CD14-positive monocyte (primary cell): Measurements from ENCODE around the gene KCTD21. TPM values are rescaled to one million over a fixed set of nuclear protein-coding genes. Genes with fewer than 3 reads are reported as not detected.
A peak's percentile ranks its signal among the peaks of the same experiment; 100 is the strongest.
"Not testable (repeated sequence)": the region's sequence is repeated elsewhere in the genome, so short reads cannot be mapped to it uniquely, and the experiment has no call there.

Source experiments
- DNase-seq, 3 donors: peaks; one replicate each; pipeline ENCODE4 v3.0.0-alpha.2; 2011 to 2022
- H2AFZ ChIP-seq: 2 replicates; pipeline ENCODE4 v1.6.0; 2012; ENCODE audit warnings: mild to moderate bottlenecking, low read depth, low read length, inconsistent platforms; ENCODE audit not compliant: insufficient read depth, poor library complexity, severe bottlenecking
- H3K27ac ChIP-seq, 2 donors: 1 replicate in 1 of 2; 2 replicates in 1 of 2; pipeline ENCODE4 v1.5.1; 2012 to 2013; ENCODE audit warnings: low read length in 2 of 2, control low read depth in 1 of 2, inconsistent platforms in 1 of 2, low read depth in 1 of 2, mild to moderate bottlenecking in 1 of 2
- H3K27me3 ChIP-seq, 2 donors: one replicate each; pipeline versions ENCODE4 v1.6.0 to v1.6.1; 2011 to 2013; ENCODE audit warnings: low read length in 2 of 2; ENCODE audit not compliant: control insufficient read depth in 2 of 2, insufficient read depth in 2 of 2
- H3K36me3 ChIP-seq, 2 donors: replicated peaks in 1 of 2; 1 replicate in 1 of 2; 2 replicates in 1 of 2; pipeline versions ENCODE4 v1.5.1 to v1.6.1; 2012 to 2013; ENCODE audit warnings: low read length in 2 of 2, control low read depth in 1 of 2, inconsistent platforms in 1 of 2, mild to moderate bottlenecking in 1 of 2; ENCODE audit not compliant: insufficient read depth in 2 of 2, control insufficient read depth in 1 of 2
- H3K4me1 ChIP-seq, 2 donors: 1 replicate in 1 of 2; 2 replicates in 1 of 2; pipeline versions ENCODE4 v1.5.1 to v1.6.1; 2012 to 2013; ENCODE audit warnings: low read length in 2 of 2, control low read depth in 1 of 2, inconsistent platforms in 1 of 2, mild to moderate bottlenecking in 1 of 2, moderate library complexity in 1 of 2; ENCODE audit not compliant: insufficient read depth in 2 of 2, control insufficient read depth in 1 of 2
- H3K4me2 ChIP-seq: replicated peaks from 2 replicates; pipeline ENCODE3; 2012; ENCODE audit warnings: low read length, moderate library complexity, mild to moderate bottlenecking; ENCODE audit not compliant: poor library complexity, severe bottlenecking; ENCODE audit errors: extremely low read depth
- H3K4me3 ChIP-seq, 3 experiments: fragments of 200-600 bp in 1 of 3; sonication (generic) in 1 of 3; replicated peaks in 1 of 3; 1 replicate in 2 of 3; 2 replicates in 1 of 3; pipeline ENCODE4 v1.5.1; 2011 to 2013; ENCODE audit warnings: low read length in 3 of 3, mild to moderate bottlenecking in 3 of 3, control low read depth in 2 of 3, low read depth in 2 of 3, inconsistent platforms in 1 of 3, moderate library complexity in 1 of 3
- H3K79me2 ChIP-seq: 2 replicates; pipeline ENCODE4 v1.6.0; 2012; ENCODE audit warnings: mild to moderate bottlenecking, control low read depth, inconsistent platforms, low read length, moderate library complexity; ENCODE audit not compliant: insufficient read depth
- H3K9ac ChIP-seq: 2 replicates; pipeline ENCODE4 v1.6.0; 2017; ENCODE audit warnings: low read length, mild to moderate bottlenecking; ENCODE audit not compliant: insufficient read depth, poor library complexity, severe bottlenecking
- H3K9me3 ChIP-seq, 2 donors: replicated peaks in 1 of 2; 1 replicate in 1 of 2; 2 replicates in 1 of 2; pipeline versions ENCODE4 v1.5.1 to v1.6.1; 2012 to 2013; ENCODE audit warnings: low read length in 2 of 2, control low read depth in 1 of 2; ENCODE audit not compliant: control insufficient read depth in 1 of 2, insufficient read depth in 1 of 2
- H4K20me1 ChIP-seq: 2 replicates; pipeline ENCODE4 v1.6.0; 2012; ENCODE audit warnings: mild to moderate bottlenecking, low read length, control low read depth, moderate library complexity; ENCODE audit not compliant: insufficient read depth
- H3K27ac Mint-ChIP-seq, 7 donors: one replicate each; pipeline ENCODE4 v1.8.0; 2020; ENCODE audit warnings: mild to moderate bottlenecking in 7 of 7, mixed read lengths in 7 of 7, moderate library complexity in 6 of 7, inconsistent platforms in 2 of 7
- H3K27me3 Mint-ChIP-seq, 3 donors: one replicate each; pipeline ENCODE4 v1.8.0; 2021 to 2022; ENCODE audit warnings: low read depth in 3 of 3, mild to moderate bottlenecking in 3 of 3, mixed read lengths in 3 of 3, moderate library complexity in 3 of 3, inconsistent platforms in 1 of 3
- H3K36me3 Mint-ChIP-seq, 2 donors: one replicate each; pipeline ENCODE4 v1.8.0; 2020; ENCODE audit warnings: mixed read lengths in 2 of 2, inconsistent platforms in 1 of 2, mild to moderate bottlenecking in 1 of 2
- H3K4me1 Mint-ChIP-seq: one replicate; pipeline ENCODE4 v1.8.0; 2020; ENCODE audit warnings: mild to moderate bottlenecking, mixed read lengths
- H3K4me3 Mint-ChIP-seq, 2 donors: one replicate each; pipeline ENCODE4 v1.8.0; 2020; ENCODE audit warnings: mild to moderate bottlenecking in 2 of 2, mixed read lengths in 2 of 2, moderate library complexity in 1 of 2
- H3K9me3 Mint-ChIP-seq, 7 donors: one replicate each; pipeline ENCODE4 v1.8.0; 2020 to 2022; ENCODE audit warnings: mixed read lengths in 7 of 7, mild to moderate bottlenecking in 6 of 7, moderate library complexity in 6 of 7, inconsistent platforms in 2 of 7
- CTCF ChIP-seq: fragments of 200-600 bp; IDR thresholded peaks from one replicate; pipeline ENCODE4 v1.8.0; 2022; ENCODE audit warnings: antibody characterized with exemption, mild to moderate bottlenecking
- WGBS: methylation state at CpG from one replicate; pipeline ENCODE4 v1.1.5; 2013; ENCODE audit warnings: missing lambda C conversion rate; ENCODE audit not compliant: insufficient coverage; 5-methylcytosine and 5-hydroxymethylcytosine counted together
- intact Hi-C, 2 donors: fragments of 100-400 bp; cut with micrococcal nuclease; formaldehyde crosslinking; loops; one replicate each; pipeline versions ENCODE4 v1.15.0 to v1.15.1; 2023
- polyA plus RNA-seq, 3 donors: library from polyadenylated mRNA; depleted of rRNA in 1 of 3; unstranded in 2 of 3; stranded (reverse) in 1 of 3; fragments of 300-500 nt in 2 of 3; fragments of >200 nt in 1 of 3; fragmentation: Illumina TruSeq in 2 of 3; gene quantifications; 1 replicate in 2 of 3; 2 replicates in 1 of 3; pipeline ENCODE4 v1.2.3, GENCODE V29; 2012 to 2021

KCTD21 gene
- polyA plus RNA-seq, 3 donors: 3.2 to 9.2 (median 5.2) TPM

GRCh38 chr11:78176605-78177141 is 11.8 kb downstream of the KCTD21 start:
- Mint-ChIP-seq H3K27ac (no peak overlapping the region), H3K27me3 (peaks cover 0 to 2% (median 0%) of the 10 kb centered on the region in 3 donors), H3K4me1 (peaks cover 15% of the 10 kb centered on the region), H3K9me3 (peaks cover 5 to 14% (median 7%) of the 10 kb centered on the region in 7 donors), H3K4me3 (no peak overlapping the region), H3K36me3 (peaks cover 46 to 55% of the 10 kb centered on the region in 2 donors)
- no peak overlapping the region for H2AFZ ChIP-seq
- H3K4me3 ChIP-seq: no peak overlapping the region
- 100% methylated on average over 3 of the region's 10 CpGs for WGBS
- H3K27ac ChIP-seq: no peak overlapping the region
- H4K20me1 ChIP-seq: peaks cover 19% of the 10 kb centered on the region
- H3K4me1 ChIP-seq: peaks cover 8 to 10% of the 10 kb centered on the region in 2 donors
- TF ChIP-seq CTCF: no peak
- DNase-seq: no peak
- H3K9me3 ChIP-seq: peaks cover 0 to 4% of the 10 kb centered on the region in 2 donors
- no peak overlapping the region for H3K9ac ChIP-seq
- no peak overlapping the region for H3K4me2 ChIP-seq
- intact Hi-C loops: no loop called here
- peaks cover 18 to 41% of the 10 kb centered on the region in 2 donors for H3K36me3 ChIP-seq
- H3K27me3 ChIP-seq: no peaks in the 10 kb centered on the region
- H3K79me2 ChIP-seq: peaks cover 3% of the 10 kb centered on the region

- H3K27me3 ChIP-seq, intact Hi-C loops, H3K4me2 ChIP-seq, H3K9me3 Mint-ChIP-seq, H3K4me3 ChIP-seq, H2AFZ ChIP-seq, H3K4me1 ChIP-seq, H3K27me3 Mint-ChIP-seq, H3K4me1 Mint-ChIP-seq, DNase-seq, H3K9me3 ChIP-seq, H3K79me2 ChIP-seq, H3K9ac ChIP-seq, H3K27ac ChIP-seq, H3K4me3 Mint-ChIP-seq: not testable (repeated sequence)
- WGBS: 94% methylated on average over 2 of the region's 3 CpGs
- H3K27ac Mint-ChIP-seq: peak overlapping the region in 1 of 7 donors; percentile 4
- peaks cover 19% of the 10 kb centered on the region for H4K20me1 ChIP-seq
- peaks cover 47 to 55% of the 10 kb centered on the region in 2 donors for H3K36me3 Mint-ChIP-seq
- H3K36me3 ChIP-seq: peaks cover 18 to 41% of the 10 kb centered on the region in 2 donors
Observed at GRCh38 chr11:78175862-78176261, 12.6 kb downstream of the KCTD21 start.
